ENCODE measurements around the gene TNFRSF12A. TPM values are rescaled to one million over a fixed set of nuclear protein-coding genes. Genes with fewer than 3 reads are reported as not detected.

Gene TNFRSF12A
- total and polyA plus RNA-seq, 2 of the 4 experiments (the other 2 are of a cell fraction) = 103 to 304 TPM

- Histone ChIP-seq H3K14ac (replicated peaks; ENCODE audit: low read depth, low read length) (no peak overlapping the region), H3K4me3 (ENCODE audit: insufficient read depth, low read depth, low read length) (no peak overlapping the region), H3K4me1 (ENCODE audit: control insufficient read depth, insufficient read depth, low read length) (peaks cover 3% of the 10 kb centered on the region; the same call in 1 of the 2 replicates), H2AK9ac (replicated peaks; ENCODE audit: low read depth, low read length, poor library complexity) (no peak overlapping the region), H2AK5ac (ENCODE audit: low read depth, low read length) (peak overlapping the region; percentile 24; the same call in 1 of the 2 replicates), H2BK5ac (ENCODE audit: low read depth, low read length, poor library complexity, severe bottlenecking) (no peak overlapping the region), H2AFZ (replicated peaks; ENCODE audit: low read length, poor library complexity) (no peak overlapping the region), H3K27ac (ENCODE audit: insufficient read depth, low read length) (no peak overlapping the region), H4K91ac (ENCODE audit: insufficient read depth, low read depth, low read length) (no peak overlapping the region), H3K23ac (ENCODE audit: low read depth, low read length) (no peak overlapping the region), H3K27me3 (ENCODE audit: control insufficient read depth, insufficient read depth, low read length) (peaks cover 38% of the 10 kb centered on the region), H3K9me1 (ENCODE audit: insufficient read depth, low read length) (no peaks in the 10 kb centered on the region), H3K18ac (ENCODE audit: low read depth, low read length) (no peak overlapping the region), H2BK15ac (ENCODE audit: low read depth, low read length) (no peak overlapping the region; the same call in 2 of the 3 replicates), H4K8ac (ENCODE audit: low read depth in 2 of 2, low read length in 2 of 2) (no peak overlapping the region), H4K5ac (ENCODE audit: low read depth, low read length) (no peak overlapping the region), H3K56ac (ENCODE audit: extremely low read depth, insufficient read depth, low read length) (no peak overlapping the region), H3K4ac (ENCODE audit: low read depth, low read length) (no peak overlapping the region), H2BK20ac (ENCODE audit: low read depth, low read length) (no peak overlapping the region), H3K79me1 (ENCODE audit: low read depth in 1 of 2, low read length in 2 of 2) (no peaks in the 10 kb centered on the region), H4K20me1 (ENCODE audit: insufficient read depth, low read length) (no peaks in the 10 kb centered on the region), H3K36me3 (ENCODE audit: control insufficient read depth, insufficient read depth, low read length) (no peaks in the 10 kb centered on the region), H3K4me2 (ENCODE audit: low read depth, low read length) (no peak overlapping the region), H3K9ac (ENCODE audit: low read depth, low read length) (no peak overlapping the region), H3K9me3 (ENCODE audit: control insufficient read depth, insufficient read depth, low read length) (no peaks in the 10 kb centered on the region), H2BK120ac (ENCODE audit: low read depth, low read length) (no peak overlapping the region)
- dilution Hi-C loops (cut with HindIII; ENCODE audit: low sequenced_read_pairs, unreplicated experiment) (no loop called here), in situ Hi-C loops (cut with MboI; ENCODE audit: low sequenced_read_pairs) (no loop called here), intact Hi-C loops (cut with micrococcal nuclease) (no loop called here)
- DNase-seq (no peak), ATAC-seq (ENCODE audit: low read depth) (no peak)
- BruUV-seq (replicated peaks) = no TSS peak
- 67% methylated on average over 3 of the region's 17 CpGs; no CpG with 5 or more reads in 1 of the 2 experiments for WGBS, 2 experiments (ENCODE audit: extremely low coverage in 2 of 2, insufficient read length in 1 of 2)
- CTCF ChIA-PET = interaction anchor here (1.1 kb wide), 1 partner anchor 24 kb away, joined by 3 read pairs; no protein-coding TSS in a partner anchor
- TF ChIP-seq USF2 (IDR thresholded peaks at IDR 0.05; ENCODE audit: low read depth, low read length) = no peak
- TF ChIP-seq MAFK (IDR thresholded peaks at IDR 0.05; ENCODE audit: low read depth, low read length) = no peak
- TF ChIP-seq FOS (IDR thresholded peaks at IDR 0.05; ENCODE audit: low read depth, low read length) = no peak
- no peak for TF ChIP-seq RCOR1 (IDR thresholded peaks at IDR 0.05; ENCODE audit: insufficient replicate concordance, low read length)
- TF ChIP-seq RAD21 (IDR thresholded peaks at IDR 0.05; ENCODE audit: low read length) = no peak
- POLR2A ChIA-PET (ENCODE audit: unreplicated experiment) = no interaction called here
Observed at GRCh38 chr16:3007957-3008689, 12.0 kb upstream of the TNFRSF12A start.

All from IMR-90 (cell line).